ENCODE measurements around the gene CADPS. TPM values are rescaled to one million over a fixed set of nuclear protein-coding genes. Genes with fewer than 3 reads are reported as not detected.

CADPS gene
- total RNA-seq, 3 donors from 2014 or later (not counting 1 experiment from before 2014, with no cell fraction given) = not detected

- no peaks in the 10 kb centered on the region for H3K36me3 Mint-ChIP-seq
- no peak for TF ChIP-seq CTCF (IDR thresholded peaks at IDR 0.05)
- Histone ChIP-seq H3K36me3 (ENCODE audit: control insufficient read depth, insufficient read depth, low read length) (no peaks in the 10 kb centered on the region), H3K27ac (ENCODE audit: low read length) (no peak overlapping the region), H3K27me3 (ENCODE audit: control insufficient read depth, insufficient read depth, low read length) (no peaks in the 10 kb centered on the region), H3K9me3 (ENCODE audit: control insufficient read depth, insufficient read depth, low read length) (no peaks in the 10 kb centered on the region), H3K4me3 (ENCODE audit: low read length) (no peak overlapping the region), H3K4me1 (ENCODE audit: control insufficient read depth, insufficient read depth, low read length) (no peaks in the 10 kb centered on the region)
- no peak overlapping the region for H3K27ac Mint-ChIP-seq
- intact Hi-C loops (cut with micrococcal nuclease) = no loop called here
- 95% methylated on average over 2 of the region's 2 CpGs for WGBS (ENCODE audit: insufficient coverage)
- no peak for DNase-seq
- no peak overlapping the region for H3K4me3 Mint-ChIP-seq
- H3K4me1 Mint-ChIP-seq = no peaks in the 10 kb centered on the region
- peaks cover 7 to 9% of the 10 kb centered on the region in 2 donors for H3K9me3 Mint-ChIP-seq
- ATAC-seq = no peak
- no peaks in the 10 kb centered on the region for H3K27me3 Mint-ChIP-seq (ENCODE audit: low read depth in 2 of 2)
These were observed 192.4 kb downstream of the CADPS start for GRCh38 chr3:62682826-62683225.

DNA sequence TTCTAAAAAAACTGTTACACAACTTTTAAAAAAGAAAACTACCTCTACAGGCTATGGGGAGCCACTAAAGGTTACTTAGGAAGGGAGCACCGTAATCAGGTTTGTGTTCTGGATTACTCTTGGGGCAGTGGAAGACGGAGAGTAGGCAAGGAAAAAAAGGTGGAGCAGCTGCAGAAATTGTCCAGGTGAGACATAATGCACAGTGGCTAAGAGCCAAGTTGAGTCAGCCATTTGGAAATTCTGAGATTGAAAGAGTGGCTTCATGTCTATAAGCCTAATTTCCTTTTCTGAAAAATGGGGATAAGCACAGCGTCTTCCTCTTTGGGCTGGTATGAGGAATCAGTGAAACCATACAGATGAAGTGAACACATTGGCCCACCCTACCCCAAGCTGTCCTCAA is 195.2 kb downstream of the CADPS start:
- Histone ChIP-seq H3K9me3 (ENCODE audit: control insufficient read depth, insufficient read depth, low read length) (no peaks in the 10 kb centered on the region), H3K27ac (ENCODE audit: low read length) (no peak overlapping the region), H3K36me3 (ENCODE audit: control insufficient read depth, insufficient read depth, low read length) (no peaks in the 10 kb centered on the region), H3K27me3 (ENCODE audit: control insufficient read depth, insufficient read depth, low read length) (no peaks in the 10 kb centered on the region), H3K4me3 (ENCODE audit: low read length) (no peak overlapping the region), H3K4me1 (ENCODE audit: control insufficient read depth, insufficient read depth, low read length) (no peaks in the 10 kb centered on the region)
- Mint-ChIP-seq H3K9me3 (peaks cover 7 to 9% of the 10 kb centered on the region in 2 donors), H3K4me3 (no peak overlapping the region), H3K27ac (no peak overlapping the region), H3K36me3 (no peaks in the 10 kb centered on the region), H3K4me1 (no peaks in the 10 kb centered on the region), H3K27me3 (ENCODE audit: low read depth in 2 of 2) (no peaks in the 10 kb centered on the region)
- intact Hi-C loops (cut with micrococcal nuclease) = no loop called here
- DNase-seq (no peak), ATAC-seq (no peak)
- no peak for TF ChIP-seq CTCF (IDR thresholded peaks at IDR 0.05)
- 76% methylated on average over 3 of the region's 3 CpGs for WGBS (ENCODE audit: insufficient coverage)

- H3K27me3 Mint-ChIP-seq (ENCODE audit: low read depth in 2 of 2) = no peaks in the 10 kb centered on the region
- no peaks in the 10 kb centered on the region for H3K4me1 Mint-ChIP-seq
- intact Hi-C loops (cut with micrococcal nuclease) = no loop called here
- peaks cover 7 to 9% of the 10 kb centered on the region in 2 donors for H3K9me3 Mint-ChIP-seq
- Histone ChIP-seq H3K4me1 (ENCODE audit: control insufficient read depth, insufficient read depth, low read length) (no peaks in the 10 kb centered on the region), H3K4me3 (ENCODE audit: low read length) (no peak overlapping the region), H3K36me3 (ENCODE audit: control insufficient read depth, insufficient read depth, low read length) (no peaks in the 10 kb centered on the region), H3K27ac (ENCODE audit: low read length) (no peak overlapping the region), H3K9me3 (ENCODE audit: control insufficient read depth, insufficient read depth, low read length) (no peaks in the 10 kb centered on the region), H3K27me3 (ENCODE audit: control insufficient read depth, insufficient read depth, low read length) (no peaks in the 10 kb centered on the region)
- H3K36me3 Mint-ChIP-seq = no peaks in the 10 kb centered on the region
- no peak for TF ChIP-seq CTCF (IDR thresholded peaks at IDR 0.05)
- H3K27ac Mint-ChIP-seq = no peak overlapping the region
- no peak for ATAC-seq
- DNase-seq = no peak
- H3K4me3 Mint-ChIP-seq = no peak overlapping the region
- 67% methylated on average over 3 of the region's 3 CpGs for WGBS (ENCODE audit: insufficient coverage)
These were observed 196.4 kb downstream of the CADPS start for GRCh38 chr3:62678841-62679240.

DNA sequence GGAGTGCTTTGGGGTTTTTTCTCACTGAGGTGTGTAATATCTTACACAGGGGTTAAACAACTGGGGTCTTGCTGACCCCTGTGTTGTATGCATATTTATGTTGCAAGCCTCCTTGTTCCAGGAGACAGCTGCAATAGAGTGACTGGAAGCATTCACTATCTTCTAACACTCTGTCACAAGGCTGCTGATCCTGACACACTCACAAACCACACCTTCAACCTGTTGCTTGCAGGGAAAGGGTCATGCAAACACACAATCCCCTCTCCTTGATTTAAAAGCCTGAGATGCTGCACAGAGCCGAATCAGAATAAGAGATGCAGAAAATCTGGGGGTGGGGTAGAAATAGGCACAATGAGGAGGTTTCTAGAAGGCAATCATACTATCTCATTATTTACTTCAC is 197.3 kb downstream of the CADPS start:
- Mint-ChIP-seq H3K36me3 (no peaks in the 10 kb centered on the region), H3K27me3 (ENCODE audit: low read depth in 2 of 2) (no peaks in the 10 kb centered on the region), H3K9me3 (peaks cover 6 to 7% of the 10 kb centered on the region in 2 donors), H3K4me1 (no peaks in the 10 kb centered on the region), H3K4me3 (no peak overlapping the region), H3K27ac (no peak overlapping the region)
- ATAC-seq = no peak
- no CpG with 5 or more reads among the region's 1 CpG for WGBS (ENCODE audit: insufficient coverage)
- H3K4me1 ChIP-seq (ENCODE audit: control insufficient read depth, insufficient read depth, low read length) = no peaks in the 10 kb centered on the region
- H3K9me3 ChIP-seq (ENCODE audit: control insufficient read depth, insufficient read depth, low read length) = no peaks in the 10 kb centered on the region
- H3K27me3 ChIP-seq (ENCODE audit: control insufficient read depth, insufficient read depth, low read length) = no peaks in the 10 kb centered on the region
- intact Hi-C loops (cut with micrococcal nuclease) = no loop called here
- no peak overlapping the region for H3K27ac ChIP-seq (ENCODE audit: low read length)
- DNase-seq = no peak
- H3K4me3 ChIP-seq (ENCODE audit: low read length) = no peak overlapping the region
- H3K36me3 ChIP-seq (ENCODE audit: control insufficient read depth, insufficient read depth, low read length) = no peaks in the 10 kb centered on the region
- no peak for TF ChIP-seq CTCF (IDR thresholded peaks at IDR 0.05)

Data from natural killer cell (primary cell).